DOHH2 (cell line): ENCODE data around the gene CNN2.

Experiments used
- EZH2phosphoT487 ChIP-seq: fragments of 200-600 bp; sonication (generic); IDR thresholded peaks from 2 replicates; pipeline ENCODE4 v1.6.1; 2017; ENCODE audit warnings: borderline replicate concordance, mild to moderate bottlenecking, antibody characterized with exemption, low read length, moderate library complexity, mixed read lengths
- TF ChIP-seq, protein P1 (sequence below): fragments of 200-600 bp; sonication (generic); IDR thresholded peaks from one replicate; pipeline ENCODE4 v1.5.1; 2014; ENCODE audit warnings: antibody characterized with exemption, mild to moderate bottlenecking, low read depth, low read length; ENCODE audit not compliant: poor library complexity, severe bottlenecking

GRCh38 chr19:980133-980998, 46.0 kb upstream of the CNN2 start:
- TF ChIP-seq, protein P1, sequence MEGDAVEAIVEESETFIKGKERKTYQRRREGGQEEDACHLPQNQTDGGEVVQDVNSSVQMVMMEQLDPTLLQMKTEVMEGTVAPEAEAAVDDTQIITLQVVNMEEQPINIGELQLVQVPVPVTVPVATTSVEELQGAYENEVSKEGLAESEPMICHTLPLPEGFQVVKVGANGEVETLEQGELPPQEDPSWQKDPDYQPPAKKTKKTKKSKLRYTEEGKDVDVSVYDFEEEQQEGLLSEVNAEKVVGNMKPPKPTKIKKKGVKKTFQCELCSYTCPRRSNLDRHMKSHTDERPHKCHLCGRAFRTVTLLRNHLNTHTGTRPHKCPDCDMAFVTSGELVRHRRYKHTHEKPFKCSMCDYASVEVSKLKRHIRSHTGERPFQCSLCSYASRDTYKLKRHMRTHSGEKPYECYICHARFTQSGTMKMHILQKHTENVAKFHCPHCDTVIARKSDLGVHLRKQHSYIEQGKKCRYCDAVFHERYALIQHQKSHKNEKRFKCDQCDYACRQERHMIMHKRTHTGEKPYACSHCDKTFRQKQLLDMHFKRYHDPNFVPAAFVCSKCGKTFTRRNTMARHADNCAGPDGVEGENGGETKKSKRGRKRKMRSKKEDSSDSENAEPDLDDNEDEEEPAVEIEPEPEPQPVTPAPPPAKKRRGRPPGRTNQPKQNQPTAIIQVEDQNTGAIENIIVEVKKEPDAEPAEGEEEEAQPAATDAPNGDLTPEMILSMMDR: no peak
- no peak for TF ChIP-seq EZH2phosphoT487
